GM18858 (cell line): ENCODE data around the gene HORMAD2.

ENCODE experiments used
- ATAC-seq: cut with Tn5 transposase; IDR thresholded peaks from one replicate; pipeline ENCODE4 v1.9.1; 2021; ENCODE audit not compliant: unreplicated experiment

Gene HORMAD2

DNA sequence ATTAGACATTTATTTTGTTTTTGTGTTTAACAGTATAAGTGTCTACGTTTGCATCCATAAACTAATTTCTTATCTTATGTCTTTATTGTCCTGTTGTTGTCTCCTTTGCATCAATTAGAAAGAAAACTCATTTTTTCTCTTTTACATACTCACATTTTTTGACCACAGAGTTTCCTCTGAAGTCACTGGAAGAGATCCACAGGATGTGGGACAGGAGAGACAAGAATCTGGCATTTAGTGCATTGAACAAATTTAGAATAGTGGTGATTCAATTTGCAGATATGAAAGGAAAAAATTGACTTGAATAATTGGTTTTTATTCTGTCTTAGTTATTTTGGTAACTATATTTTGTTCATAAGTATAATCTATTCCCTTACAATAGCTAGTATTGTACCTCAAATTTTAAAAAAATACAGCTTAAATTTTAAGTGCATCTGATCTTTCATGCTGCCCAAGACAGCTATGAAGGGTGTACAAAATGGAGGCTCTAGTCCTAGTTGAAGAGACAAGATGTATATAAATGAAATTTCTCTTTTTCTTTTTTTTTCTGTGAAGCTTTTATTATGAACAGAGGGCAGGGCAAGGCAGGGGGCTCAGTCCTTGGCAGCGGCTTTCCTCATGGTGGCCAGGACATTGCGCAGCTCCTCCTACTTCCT lies 24.4 kb downstream of the HORMAD2 start:
- no peak for ATAC-seq

DNA sequence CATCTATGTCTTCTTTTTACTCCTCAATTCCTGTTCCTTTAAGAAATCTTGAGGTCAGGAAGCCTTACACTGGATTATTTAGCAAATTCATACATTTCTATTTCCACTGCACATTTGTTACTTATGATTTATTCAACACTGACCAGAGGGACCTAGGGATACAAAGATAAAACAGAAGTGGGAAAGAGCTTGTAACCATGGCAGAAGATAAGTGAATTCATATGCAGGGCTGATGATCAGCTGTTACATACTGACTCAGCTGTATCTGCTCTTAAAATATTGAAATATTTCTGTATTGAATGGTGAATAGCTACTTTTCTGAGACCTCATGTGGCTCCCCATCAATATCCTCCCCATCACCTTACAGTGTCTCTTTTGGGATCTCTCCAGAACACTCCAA lies 25.2 kb downstream of the HORMAD2 start:
- ATAC-seq: no peak

DNA sequence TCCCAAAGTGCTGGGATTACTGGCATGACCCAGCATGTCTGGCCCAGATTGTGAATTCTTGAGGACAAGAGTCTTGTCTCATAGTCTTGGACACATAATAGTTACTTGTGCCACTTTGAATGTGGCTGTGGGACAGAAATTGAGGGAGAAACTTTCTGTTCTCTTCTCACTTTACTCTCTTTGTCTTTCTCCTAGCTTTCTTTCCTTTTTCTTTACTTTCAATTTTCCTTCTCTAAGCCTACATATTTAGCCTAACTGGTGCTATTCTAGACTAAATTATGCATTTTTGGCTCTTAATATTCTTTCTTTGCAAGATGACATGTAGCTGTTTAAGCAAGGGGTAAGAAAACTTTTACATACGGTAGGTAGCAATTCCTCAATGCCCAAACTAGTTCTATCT lies 33.2 kb downstream of the HORMAD2 start:
- no peak for ATAC-seq

DNA sequence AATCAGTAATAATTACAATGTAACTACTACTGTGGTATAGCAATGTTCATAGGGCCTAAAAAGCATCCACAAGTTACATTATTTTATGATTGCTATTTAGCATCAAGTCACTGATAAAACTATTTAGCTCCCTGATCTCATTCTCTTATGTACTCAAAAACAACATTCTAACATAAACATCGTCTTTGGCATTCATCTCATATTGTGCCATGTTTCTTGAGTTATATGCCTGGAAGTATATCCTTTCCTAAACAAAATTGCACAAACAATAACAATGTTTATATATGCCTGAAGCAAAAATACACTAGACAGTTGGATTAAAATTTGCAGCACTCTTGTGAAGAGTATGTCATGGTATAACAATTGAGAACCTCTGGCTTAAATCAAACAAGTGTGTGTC lies 34.1 kb downstream of the HORMAD2 start:
- no peak for ATAC-seq

DNA sequence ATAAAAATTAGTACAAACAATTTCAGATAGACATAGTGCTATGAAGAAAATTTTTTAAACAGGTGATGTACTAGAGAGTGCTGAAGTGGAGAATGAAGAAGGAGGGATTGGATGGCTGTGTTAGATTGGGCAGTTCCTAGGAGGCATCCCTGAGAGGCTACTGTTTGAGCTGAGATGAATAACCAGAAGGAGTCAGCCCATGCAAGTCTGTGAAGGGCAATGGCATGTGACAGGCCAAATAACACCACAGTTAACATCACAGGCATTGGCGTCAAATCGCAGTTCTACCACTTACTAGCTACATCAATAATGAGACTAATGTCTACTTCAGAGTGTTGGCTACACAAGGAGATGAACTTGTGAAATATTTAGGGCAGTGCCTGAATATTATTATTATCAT lies 35.4 kb downstream of the HORMAD2 start:
- ATAC-seq: no peak

DNA sequence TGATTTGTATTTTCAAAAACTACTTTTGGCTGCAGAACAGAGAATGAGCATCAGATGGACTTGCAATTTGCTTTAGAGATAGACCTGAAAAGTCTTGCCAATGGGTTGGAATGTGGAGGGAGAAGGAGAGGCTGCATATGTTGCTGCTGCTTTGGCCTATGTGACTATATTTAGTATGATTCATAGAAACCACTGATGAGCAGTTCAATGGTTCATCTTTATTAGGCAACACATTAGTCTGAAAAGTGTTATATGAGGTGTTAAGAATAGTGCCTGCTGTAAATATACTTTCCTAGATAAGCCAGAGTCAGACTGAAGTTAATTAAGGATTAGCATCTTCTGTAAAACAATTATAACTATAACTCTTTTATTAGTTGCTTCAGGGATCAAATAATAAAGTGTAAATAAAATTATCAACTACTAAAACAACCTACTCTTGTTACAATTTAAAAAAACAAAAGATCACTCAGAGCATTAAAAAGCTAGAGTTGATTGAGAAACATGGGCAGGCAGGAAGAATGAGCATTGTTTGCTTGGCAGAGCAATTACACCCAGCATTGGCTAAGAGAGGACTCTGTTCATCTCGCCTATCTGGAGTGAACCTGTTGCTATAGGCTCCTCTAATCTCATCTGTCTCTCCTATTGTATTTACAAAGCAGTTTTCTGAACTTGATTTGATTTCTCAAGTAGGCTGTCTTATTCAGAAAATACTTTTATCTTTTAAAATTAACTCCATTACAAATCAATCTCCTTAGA lies 36.3 kb downstream of the HORMAD2 start:
- no peak for ATAC-seq

DNA sequence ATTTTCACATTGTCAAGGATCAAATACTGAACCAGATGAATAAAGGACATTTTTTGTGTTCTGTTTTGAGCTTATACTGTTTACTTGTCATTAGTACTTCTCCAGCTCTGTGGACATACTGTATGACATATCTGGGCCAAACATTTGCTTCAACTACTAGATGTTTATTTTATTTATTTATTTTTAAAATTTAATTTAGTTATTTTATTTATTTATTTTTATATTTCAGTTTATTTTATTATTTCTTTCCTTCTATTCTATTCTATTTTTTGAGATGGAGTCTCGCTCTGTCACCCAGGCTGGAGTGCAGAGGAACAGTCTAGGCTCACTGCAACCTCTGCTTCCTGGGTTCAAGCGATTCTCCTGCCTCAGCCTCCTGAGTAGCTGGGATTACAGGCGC lies 37.0 kb downstream of the HORMAD2 start:
- no peak for ATAC-seq

DNA sequence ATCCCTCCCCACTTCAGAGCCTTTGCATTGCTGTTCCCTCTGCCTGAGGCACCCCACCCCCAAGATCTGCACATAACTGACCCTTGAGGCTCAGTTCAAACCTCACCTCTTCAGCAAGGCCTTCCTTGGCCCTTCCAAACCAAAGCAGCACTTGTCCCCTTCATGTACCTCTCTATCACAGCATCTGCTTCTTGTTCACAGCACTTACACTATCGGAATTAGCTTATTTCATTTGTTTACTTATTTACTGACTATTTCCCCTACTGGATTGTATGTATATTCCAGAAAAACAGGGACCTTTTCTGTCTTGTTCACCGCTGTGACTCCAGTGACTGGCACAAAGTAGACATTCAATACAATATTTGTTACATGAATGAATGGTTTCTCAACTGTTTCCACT lies 38.0 kb downstream of the HORMAD2 start:
- ATAC-seq: no peak

DNA sequence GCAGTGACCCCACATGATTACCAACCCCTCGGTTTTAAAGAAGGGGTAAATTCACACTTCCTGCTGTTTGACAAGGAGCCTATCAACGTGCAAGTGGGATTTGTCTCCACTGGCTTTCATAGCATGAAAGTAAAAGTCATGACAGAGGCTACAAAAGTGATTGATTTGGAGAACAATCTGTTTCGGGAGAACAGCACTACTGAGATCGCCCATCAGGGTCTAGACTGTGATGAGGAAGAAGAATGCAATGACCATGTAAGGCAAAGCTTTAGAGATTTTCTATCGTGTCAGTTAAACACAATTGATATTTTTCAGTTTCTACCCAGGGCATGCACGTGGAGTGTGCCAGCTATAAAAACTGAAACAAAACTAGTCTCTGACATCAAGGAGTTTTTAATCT lies 41.7 kb downstream of the HORMAD2 start:
- no peak for ATAC-seq

DNA sequence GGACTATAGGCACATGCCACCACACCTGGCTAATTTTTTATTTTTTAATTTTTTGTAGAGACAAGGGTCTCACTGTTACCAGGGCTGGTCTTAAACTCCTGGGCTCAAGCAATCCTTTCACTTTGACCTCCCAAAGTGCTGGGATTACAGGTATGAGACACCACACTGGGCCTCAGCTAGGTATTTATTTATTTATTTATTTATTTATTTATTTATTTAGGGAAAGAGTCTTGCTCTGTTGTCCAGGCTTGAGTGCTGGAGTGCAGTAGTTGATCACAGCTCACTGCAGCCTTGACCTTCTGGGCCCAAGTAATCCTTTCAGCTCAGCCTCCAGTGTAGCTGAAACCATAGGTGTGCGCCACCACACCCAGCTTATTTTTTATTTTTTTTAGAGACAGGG lies 43.2 kb downstream of the HORMAD2 start:
- no peak for ATAC-seq

DNA sequence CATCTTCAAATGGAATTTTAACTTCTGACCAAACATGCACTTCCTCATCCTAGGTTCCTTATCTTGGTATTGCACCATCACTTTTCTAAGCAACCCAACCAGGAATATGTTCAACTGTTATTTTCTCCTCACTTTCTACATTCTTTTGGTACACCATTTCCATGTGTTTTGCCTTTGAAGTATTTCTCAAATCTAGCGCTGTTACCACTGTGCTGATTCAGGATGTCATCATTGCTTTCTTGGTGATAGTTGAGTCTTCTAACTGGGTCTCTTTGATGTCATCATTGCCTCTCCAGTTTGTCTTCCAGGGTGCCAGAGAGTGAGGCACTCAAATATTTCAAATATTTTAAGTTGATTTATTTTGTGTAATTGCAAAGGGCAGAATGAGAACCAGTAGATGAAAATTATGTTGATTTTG lies 47.5 kb downstream of the HORMAD2 start:
- no peak for ATAC-seq

DNA sequence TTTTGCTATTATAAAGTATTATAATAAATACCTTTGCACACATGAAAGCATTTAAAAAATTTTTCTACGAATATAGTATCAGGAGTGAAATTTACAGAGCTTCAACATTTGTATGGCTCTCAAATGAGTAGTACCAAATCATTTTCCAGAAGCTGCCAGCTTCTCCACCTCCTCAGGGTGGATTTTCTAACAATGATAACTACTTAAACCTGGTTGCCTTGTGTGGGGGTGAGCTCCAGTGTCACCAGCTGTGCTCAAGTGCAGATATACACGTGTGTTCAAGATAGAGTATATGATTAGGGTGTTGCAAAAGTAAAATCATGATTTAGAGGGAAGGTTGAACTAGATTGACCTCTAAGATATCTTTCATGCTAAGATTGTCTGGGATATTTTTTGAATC lies 48.2 kb downstream of the HORMAD2 start:
- no peak for ATAC-seq

DNA sequence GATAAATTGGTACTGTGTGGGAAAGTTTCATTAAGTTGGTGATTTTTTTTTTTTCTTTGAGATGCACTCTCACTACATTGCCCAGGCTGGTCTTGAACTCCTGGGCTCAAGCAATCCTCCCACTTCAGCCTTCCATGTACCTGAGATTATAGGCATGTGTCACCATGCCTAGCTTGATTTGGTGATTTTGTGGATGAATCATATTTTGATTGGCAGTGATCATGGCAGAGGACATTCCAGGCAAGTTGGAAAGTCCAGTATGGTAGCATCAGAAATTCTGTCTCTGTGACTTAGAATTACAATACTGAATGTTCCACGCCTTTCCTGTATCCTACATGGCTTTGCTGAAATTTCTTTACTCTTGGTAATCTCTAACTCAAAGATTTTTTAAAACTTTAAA lies 49.4 kb downstream of the HORMAD2 start:
- no peak for ATAC-seq

DNA sequence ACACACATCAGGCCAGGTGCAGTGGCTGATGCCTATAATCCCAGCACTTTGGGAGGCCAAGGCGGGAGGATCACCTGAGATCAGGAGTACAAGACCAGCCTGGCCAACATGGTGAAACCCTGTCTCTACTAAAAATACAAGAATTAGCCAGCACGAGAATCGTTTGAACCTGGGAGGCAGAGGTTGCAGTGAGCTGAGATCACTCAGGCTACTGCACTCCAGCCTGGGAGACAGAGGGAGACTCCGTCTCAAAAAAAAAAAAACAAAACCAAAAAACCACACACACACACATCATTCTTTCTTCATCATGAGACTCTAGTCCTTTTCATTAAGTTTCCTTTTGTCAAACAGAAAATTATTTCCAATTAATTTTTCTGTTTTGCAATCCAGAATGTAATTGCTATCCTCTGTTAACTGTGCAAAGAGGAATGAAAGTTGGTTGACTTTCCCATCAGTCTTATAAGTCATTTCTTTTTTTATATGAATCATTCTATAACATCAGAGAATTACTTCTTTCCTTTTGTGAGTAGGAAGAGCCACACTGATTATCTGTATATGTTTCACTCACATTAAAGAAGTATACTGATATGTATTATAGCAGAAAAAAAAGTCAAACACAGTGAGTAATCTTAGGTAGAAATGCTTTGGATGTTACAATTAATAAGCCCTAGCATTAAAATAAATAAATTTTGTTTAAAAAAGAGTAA lies 52.2 kb downstream of the HORMAD2 start:
- ATAC-seq: no peak

DNA sequence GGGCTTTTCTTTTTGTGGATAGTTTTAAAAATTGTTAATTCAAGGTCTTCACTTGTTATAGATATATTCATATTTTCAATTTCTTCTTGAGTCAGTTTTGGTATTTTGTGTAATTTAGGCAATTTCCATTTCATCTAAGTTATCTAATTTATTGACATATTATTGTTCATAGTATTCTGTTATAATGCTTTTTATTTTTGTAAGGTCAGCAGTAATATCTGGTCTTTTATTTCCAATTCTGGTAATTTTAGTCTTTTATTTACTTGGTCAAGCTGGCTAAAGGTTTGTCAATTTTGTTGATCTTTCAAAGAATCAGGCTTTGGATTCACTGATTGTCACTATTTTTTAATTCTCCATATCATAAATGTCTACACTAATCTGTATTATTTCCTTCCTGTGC lies 60.1 kb downstream of the HORMAD2 start:
- ATAC-seq: no peak

DNA sequence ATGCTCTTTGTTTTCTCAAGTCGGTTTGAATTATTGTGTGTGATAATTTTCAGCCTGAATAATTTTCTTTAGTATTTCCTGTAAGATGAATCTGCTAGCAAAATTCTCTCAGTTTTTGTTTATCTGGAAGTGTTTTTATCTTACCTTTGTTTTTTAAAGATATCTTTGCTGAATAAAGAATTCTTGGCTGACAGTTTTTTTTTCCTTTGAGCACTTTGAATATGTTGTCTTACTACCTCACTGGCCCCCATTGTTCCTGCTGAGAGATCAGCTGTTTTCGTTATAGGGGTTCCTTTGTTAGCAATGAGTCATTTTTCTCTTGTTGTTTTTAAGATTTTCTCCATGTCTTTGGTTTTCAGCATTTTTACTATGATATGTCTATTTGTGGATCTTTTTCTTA lies 63.0 kb downstream of the HORMAD2 start:
- no peak for ATAC-seq

DNA sequence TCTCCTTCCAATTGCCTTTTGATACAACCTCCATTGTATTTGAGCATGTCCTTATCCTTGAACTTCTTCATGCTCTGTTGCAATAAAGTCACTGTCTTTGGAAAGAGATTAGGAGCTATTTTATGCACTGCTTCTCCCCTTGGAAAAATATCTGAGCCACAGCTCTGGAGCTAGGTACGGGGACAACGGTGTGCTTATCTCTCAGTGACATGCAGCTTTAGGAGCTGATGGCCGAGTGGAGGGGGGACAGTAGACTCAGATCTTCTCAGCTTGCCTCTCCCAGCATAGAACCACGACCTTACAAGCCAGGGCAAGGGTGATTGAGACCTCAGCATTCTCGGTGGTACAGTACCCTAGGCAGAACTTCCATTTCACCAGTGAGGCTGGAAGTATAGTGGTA lies 64.1 kb downstream of the HORMAD2 start:
- ATAC-seq: no peak

DNA sequence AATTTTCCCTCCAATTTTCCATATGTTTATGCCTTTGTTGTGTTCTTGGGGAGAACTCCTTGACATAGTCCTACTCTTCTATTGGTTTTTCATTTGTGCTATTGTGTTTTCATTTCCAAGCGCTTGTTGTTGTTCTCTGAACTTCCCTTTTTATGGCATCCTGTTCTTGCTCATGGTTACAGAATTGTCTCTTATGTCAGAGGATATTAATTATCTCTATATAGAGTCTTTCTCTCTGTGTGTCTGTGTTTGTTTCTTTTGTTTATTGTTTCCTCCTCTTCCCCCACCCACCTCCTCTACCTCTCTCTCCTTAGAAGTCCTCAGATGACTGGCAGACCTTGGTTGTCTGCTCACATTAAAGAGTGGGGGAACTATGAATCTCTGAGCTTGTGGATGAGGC lies 69.9 kb downstream of the HORMAD2 start:
- no peak for ATAC-seq

DNA sequence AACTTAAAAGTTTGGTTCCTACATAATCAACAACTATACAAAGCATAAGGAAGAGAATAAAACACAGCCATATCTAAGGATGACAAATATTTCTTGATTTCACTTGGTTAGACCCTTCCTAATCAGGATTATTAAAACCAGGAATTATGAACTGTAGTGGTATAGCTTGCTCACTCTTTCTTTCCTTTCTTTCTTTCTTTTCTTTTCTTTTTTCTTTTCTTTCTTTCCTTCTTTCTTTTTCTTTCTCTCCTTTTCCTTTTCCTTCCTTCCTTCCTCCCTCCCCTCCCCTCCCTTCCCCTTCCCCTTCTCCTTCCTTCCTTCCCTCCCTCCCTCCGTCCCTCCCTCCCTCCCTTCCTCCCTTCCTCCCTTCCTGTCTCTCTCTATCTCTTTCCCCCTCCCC lies 78.0 kb downstream of the HORMAD2 start:
- ATAC-seq: no peak

DNA sequence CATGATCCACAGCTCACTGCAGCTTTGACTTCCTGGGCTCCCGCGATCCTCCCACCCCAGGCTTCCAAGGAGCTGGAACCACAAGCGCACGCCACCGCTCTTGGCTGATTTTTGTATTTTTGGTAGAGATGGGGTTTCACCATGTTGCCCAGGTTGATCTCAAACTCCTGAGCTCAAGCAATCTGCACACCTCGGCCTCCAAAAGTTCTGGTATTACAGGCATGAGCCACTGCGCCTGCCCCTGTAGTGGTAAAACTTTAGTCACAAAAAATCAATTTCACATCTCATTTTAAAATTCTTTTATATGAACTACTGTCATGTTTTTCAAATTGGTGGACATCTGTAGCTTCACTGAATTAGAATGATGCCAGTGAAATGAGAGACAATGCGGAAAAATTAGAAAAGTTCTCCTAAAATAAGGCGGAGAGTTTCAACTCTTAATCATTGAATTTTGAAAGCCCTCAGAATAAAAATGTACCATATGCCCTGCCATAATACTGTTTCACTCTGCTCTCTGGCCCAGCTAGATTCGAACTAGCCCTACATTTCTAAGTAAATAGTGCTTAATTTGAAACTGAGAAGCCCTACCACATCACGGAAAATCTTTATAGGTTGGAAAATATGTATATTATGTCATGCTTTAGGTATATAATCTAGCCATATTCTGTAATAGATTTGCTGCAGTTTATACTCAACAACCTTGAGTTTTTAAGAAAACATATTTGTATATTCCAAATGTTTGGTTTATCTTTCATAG lies 78.7 kb downstream of the HORMAD2 start:
- no peak for ATAC-seq

DNA sequence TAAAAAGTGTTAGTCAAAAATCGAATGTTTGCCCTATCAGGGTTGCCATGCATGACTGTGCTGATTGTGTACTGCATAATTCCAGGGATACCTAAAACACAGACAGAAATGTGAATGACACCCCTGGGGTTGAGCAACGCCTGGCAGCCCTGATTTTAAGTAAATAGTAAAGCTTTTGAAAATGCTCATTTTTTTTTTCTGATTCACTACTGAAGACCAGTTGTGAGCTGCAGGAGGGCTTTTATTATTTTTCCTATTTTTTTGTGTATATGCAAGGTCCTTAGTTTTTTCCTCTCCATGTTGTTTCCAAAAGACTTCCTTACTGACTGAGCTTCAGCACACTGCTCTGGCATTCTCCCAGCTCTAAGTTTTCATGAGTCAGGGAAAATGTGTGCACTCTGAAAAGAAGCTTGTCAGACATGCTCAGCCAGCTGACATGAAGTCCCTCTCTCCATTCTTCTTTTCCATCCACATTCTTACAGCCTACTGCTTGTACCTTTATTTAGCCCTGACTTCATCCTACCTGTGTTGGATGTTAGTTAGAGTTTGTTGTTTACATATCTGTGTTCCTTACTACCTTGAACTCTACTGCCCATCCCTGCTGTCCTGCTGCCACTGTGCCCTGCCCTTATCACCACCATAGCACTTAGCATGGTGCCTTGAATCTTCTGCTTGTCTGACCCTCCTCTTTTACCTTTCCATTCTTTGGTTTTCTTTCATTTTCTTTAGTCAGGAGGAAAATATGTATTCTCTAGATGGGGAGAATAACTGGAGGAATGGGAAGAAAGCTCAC lies 79.5 kb downstream of the HORMAD2 start:
- ATAC-seq: no peak
